Effector CD4-positive, alpha-beta T cell (primary cell): Measurements from ENCODE around the gene MMADHC.

Source experiments
- DNase-seq: peaks from one replicate; pipeline ENCODE4 v3.0.0-alpha.2; 2020
- total RNA-seq: gene quantifications from one replicate; lab custom pipeline; 2026; lab: John Stamatoyannopoulos, UW

MMADHC gene
- 58.0 reads per million, percentile 71 among the genes with 10 or more reads in this experiment for total RNA-seq

GRCh38 chr2:149587220-149587949 is at the start of gene MMADHC:
MMADHC (minus strand) TSS chr2:149587775; CDS start chr2:149587097, 678 bp downstream.
- peak; percentile 89 for DNase-seq

- no peak for DNase-seq
These were observed 46.5 kb upstream of the MMADHC start for GRCh38 chr2:149634103-149634502.

- DNase-seq = no peak
These were observed 42.9 kb upstream of the MMADHC start for GRCh38 chr2:149630445-149630844.

GRCh38 chr2:149629026-149629425 is 41.5 kb upstream of the MMADHC start:
- DNase-seq = no peak

GRCh38 chr2:149627111-149627801 is 39.7 kb upstream of the MMADHC start:
- DNase-seq = no peak

GRCh38 chr2:149625671-149626070 is 38.1 kb upstream of the MMADHC start:
- DNase-seq = no peak

GRCh38 chr2:149625271-149625670 is 37.7 kb upstream of the MMADHC start:
- no peak for DNase-seq

GRCh38 chr2:149622343-149622742 is 34.8 kb upstream of the MMADHC start:
- no peak for DNase-seq

GRCh38 chr2:149617476-149617875 is 29.9 kb upstream of the MMADHC start:
- DNase-seq = no peak

GRCh38 chr2:149616681-149617456 is 29.3 kb upstream of the MMADHC start:
- DNase-seq = no peak

GRCh38 chr2:149613704-149614103 is 26.1 kb upstream of the MMADHC start:
- no peak for DNase-seq

GRCh38 chr2:149612122-149612521 is 24.5 kb upstream of the MMADHC start:
- DNase-seq = no peak

GRCh38 chr2:149611100-149611820 is 23.7 kb upstream of the MMADHC start:
- DNase-seq = no peak

GRCh38 chr2:149606251-149606811 is 18.8 kb upstream of the MMADHC start:
- no peak for DNase-seq

GRCh38 chr2:149603248-149603647 is 15.7 kb upstream of the MMADHC start:
- DNase-seq = no peak

GRCh38 chr2:149601141-149601796 is 13.7 kb upstream of the MMADHC start:
- no peak for DNase-seq

- DNase-seq = peak; percentile 37
These were observed 10.2 kb upstream of the MMADHC start for GRCh38 chr2:149597668-149598326.

GRCh38 chr2:149597050-149597667 is 9.6 kb upstream of the MMADHC start:
- no peak for DNase-seq

- no peak for DNase-seq
These were observed 8.9 kb upstream of the MMADHC start for GRCh38 chr2:149596471-149596870.

- DNase-seq = no peak
These were observed 7.7 kb upstream of the MMADHC start for GRCh38 chr2:149595056-149595963.
